DND-41 (cell line): ENCODE results near the gene ANKFN1.

ENCODE experiments used
- ATAC-seq: fragments of 200-7000 bp; cut with Tn5 transposase; 3 replicates; pipeline ENCODE4 v1.9.1; 2021; ENCODE audit warnings: low read depth; ENCODE audit not compliant: insufficient read depth
- DNase-seq: peaks from one replicate; pipeline ENCODE4 v3.0.0-alpha.2; 2020
- H2AFZ ChIP-seq: 2 replicates; pipeline ENCODE4 v1.6.0; 2012; ENCODE audit warnings: low read depth, low read length
- H3K27ac ChIP-seq: 2 replicates; pipeline ENCODE4 v1.5.1; 2012; ENCODE audit warnings: low read length, inconsistent platforms
- H3K27me3 ChIP-seq: fragments of 200-600 bp; sonication (generic); 2 replicates; pipeline ENCODE4 v1.6.0; 2012; ENCODE audit warnings: low read length, mild to moderate bottlenecking, inconsistent platforms; ENCODE audit not compliant: insufficient read depth, poor library complexity
- H3K36me3 ChIP-seq: 2 replicates; pipeline ENCODE4 v1.5.1; 2012; ENCODE audit warnings: low read length, inconsistent platforms; ENCODE audit not compliant: insufficient read depth
- H3K4me1 ChIP-seq: 2 replicates; pipeline ENCODE4 v1.5.1; 2012; ENCODE audit warnings: mild to moderate bottlenecking, low read length; ENCODE audit not compliant: insufficient read depth
- H3K4me2 ChIP-seq: 2 replicates; pipeline ENCODE4 v1.6.0; 2012; ENCODE audit warnings: mild to moderate bottlenecking, moderate library complexity, low read length, inconsistent platforms; ENCODE audit not compliant: insufficient read depth
- H3K4me3 ChIP-seq, 2 experiments: fragments of 200-600 bp in 1 of 2; shearing (Covaris generic) in 1 of 2; 2 replicates each; pipeline ENCODE4 v1.5.1; 2012 to 2016; ENCODE audit warnings: inconsistent platforms in 2 of 2, low read length in 2 of 2, mild to moderate bottlenecking in 2 of 2, low read depth in 1 of 2, moderate library complexity in 1 of 2
- H3K79me2 ChIP-seq: 2 replicates; pipeline ENCODE4 v1.6.0; 2012; ENCODE audit warnings: low read length, inconsistent platforms; ENCODE audit not compliant: insufficient read depth
- H3K9ac ChIP-seq: 2 replicates; pipeline ENCODE4 v1.6.0; 2012; ENCODE audit warnings: low read depth, mild to moderate bottlenecking, inconsistent platforms, low read length, moderate library complexity
- H3K9me3 ChIP-seq: 2 replicates; pipeline ENCODE4 v1.5.1; 2012; ENCODE audit warnings: low read length, moderate library complexity, mild to moderate bottlenecking, inconsistent platforms; ENCODE audit not compliant: insufficient read depth, severe bottlenecking
- H4K20me1 ChIP-seq: 2 replicates; pipeline ENCODE4 v1.6.0; 2012; ENCODE audit warnings: low read length; ENCODE audit not compliant: insufficient read depth
- CTCF ChIP-seq: IDR thresholded peaks from 2 replicates; pipeline ENCODE4 v1.5.1; 2012; ENCODE audit warnings: borderline replicate concordance, low read length, moderate library complexity, mild to moderate bottlenecking; ENCODE audit not compliant: poor library complexity, severe bottlenecking; ENCODE audit errors: extremely low read depth
- EZH2 ChIP-seq: IDR thresholded peaks from 3 replicates; pipeline ENCODE4 v1.6.1; 2012; ENCODE audit warnings: borderline replicate concordance, low read depth, mild to moderate bottlenecking, moderate library complexity, low read length, inconsistent platforms; ENCODE audit not compliant: severe bottlenecking

ANKFN1 gene

GRCh38 chr17:56203430-56203829 lies 50.2 kb downstream of the ANKFN1 start:
- no peak overlapping the region for H3K9ac ChIP-seq
- H2AFZ ChIP-seq: no peak overlapping the region
- no peaks in the 10 kb centered on the region for H3K79me2 ChIP-seq
- ATAC-seq: no peak
- H4K20me1 ChIP-seq: no peaks in the 10 kb centered on the region
- no peaks in the 10 kb centered on the region for H3K36me3 ChIP-seq
- DNase-seq: no peak
- H3K4me2 ChIP-seq: no peak overlapping the region
- H3K27ac ChIP-seq: no peak overlapping the region
- no peak overlapping the region for H3K4me3 ChIP-seq
- TF ChIP-seq EZH2 (no peak), CTCF (no peak)
- H3K4me1 ChIP-seq: peaks cover 9% of the 10 kb centered on the region
- no peaks in the 10 kb centered on the region for H3K27me3 ChIP-seq
- H3K9me3 ChIP-seq: no peaks in the 10 kb centered on the region

- Histone ChIP-seq H3K4me2 (no peak overlapping the region), H3K79me2 (no peaks in the 10 kb centered on the region), H2AFZ (no peak overlapping the region; the same call in 1 of the 2 replicates), H4K20me1 (no peaks in the 10 kb centered on the region), H3K9ac (no peak overlapping the region), H3K27me3 (no peaks in the 10 kb centered on the region), H3K4me3 (no peak overlapping the region), H3K27ac (no peak overlapping the region), H3K9me3 (no peaks in the 10 kb centered on the region), H3K36me3 (no peaks in the 10 kb centered on the region), H3K4me1 (peaks cover 9% of the 10 kb centered on the region)
- ATAC-seq (peak; percentile 45; the same call in 2 of the 3 replicates), DNase-seq (no peak)
- TF ChIP-seq CTCF: no peak
- TF ChIP-seq EZH2: no peak
Measured at GRCh38 chr17:56206351-56206750, 53.1 kb downstream of the ANKFN1 start.

DNA sequence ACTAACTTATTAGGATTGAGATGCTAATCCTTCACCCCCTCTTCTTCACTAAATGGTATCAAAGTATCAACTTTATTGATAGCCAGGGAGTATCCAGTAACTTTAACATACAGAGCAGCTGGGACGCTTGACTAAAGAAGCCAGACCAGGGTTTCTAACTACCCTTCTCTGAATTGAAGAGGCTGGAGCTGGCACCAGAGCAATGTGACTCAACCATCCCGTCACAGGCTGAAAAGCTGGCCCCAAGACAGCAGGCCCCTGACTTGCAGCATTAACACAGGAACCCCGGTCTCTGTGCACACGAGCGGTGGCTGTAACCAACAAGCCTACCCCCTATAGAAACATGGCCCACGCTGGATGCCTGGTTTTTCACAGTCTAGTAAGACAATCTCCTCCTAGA lies 59.8 kb downstream of the ANKFN1 start:
- no peaks in the 10 kb centered on the region for H3K27me3 ChIP-seq
- H3K4me1 ChIP-seq: 0 out of 2 replicates have a peak, but pooled peaks cover 4% of the 10 kb centered on the region
- DNase-seq: no peak
- no peak for ATAC-seq
- H3K79me2 ChIP-seq: no peaks in the 10 kb centered on the region
- no peaks in the 10 kb centered on the region for H3K9me3 ChIP-seq
- H4K20me1 ChIP-seq: no peaks in the 10 kb centered on the region
- no peak overlapping the region for H3K27ac ChIP-seq
- H3K4me2 ChIP-seq: no peak overlapping the region
- H2AFZ ChIP-seq: peak overlapping the region; percentile 28; the same call in 1 of the 2 replicates
- TF ChIP-seq EZH2 (no peak), CTCF (no peak)
- no peaks in the 10 kb centered on the region for H3K36me3 ChIP-seq
- no peak overlapping the region for H3K4me3 ChIP-seq
- H3K9ac ChIP-seq: no peak overlapping the region

DNA sequence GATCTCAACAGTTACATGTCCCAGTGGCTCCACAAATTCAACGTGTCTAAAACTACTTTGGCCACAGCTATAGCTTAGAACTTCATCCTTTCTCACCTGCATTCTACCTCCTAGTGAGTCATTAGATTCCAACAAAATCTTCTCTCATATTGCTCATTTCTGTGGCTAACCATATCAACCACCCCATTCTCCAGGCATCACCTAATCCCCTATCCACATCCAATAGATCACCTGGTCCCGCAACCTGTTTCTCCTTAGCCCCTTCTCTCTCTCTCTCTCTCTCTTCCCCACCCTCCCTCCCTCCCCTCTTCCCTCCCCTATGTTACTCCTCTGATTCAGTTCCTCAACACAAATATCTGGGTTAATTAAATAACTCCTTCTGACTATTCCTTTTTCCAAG lies 64.6 kb downstream of the ANKFN1 start:
- Histone ChIP-seq H3K27me3 (no peaks in the 10 kb centered on the region), H3K79me2 (no peaks in the 10 kb centered on the region), H3K27ac (no peak overlapping the region), H4K20me1 (no peaks in the 10 kb centered on the region), H3K4me2 (no peak overlapping the region), H2AFZ (no peak overlapping the region), H3K4me3 (no peak overlapping the region), H3K4me1 (peaks cover 18% of the 10 kb centered on the region), H3K9me3 (no peaks in the 10 kb centered on the region), H3K9ac (no peak overlapping the region), H3K36me3 (no peaks in the 10 kb centered on the region)
- no peak for TF ChIP-seq EZH2
- no peak for DNase-seq
- no peak for ATAC-seq
